Left renal pelvis (tissue), 4 donors: Measurements from ENCODE around the gene ANKRD36. TPM values are rescaled to one million over a fixed set of nuclear protein-coding genes. Genes with fewer than 3 reads are reported as not detected.
"Not testable (repeated sequence)": the region's sequence is repeated elsewhere in the genome, so short reads cannot be mapped to it uniquely, and the experiment has no call there.

Source experiments
- DNase-seq, 4 donors: peaks; one replicate each; pipeline ENCODE4 v3.0.0-alpha.2; 2013; ENCODE audit warnings: low read depth in 4 of 4, low spot score in 3 of 4
- polyA plus RNA-seq, 4 donors: library from polyadenylated mRNA; unstranded; fragments of 120-200 nt; gene quantifications; one replicate each; pipeline ENCODE4 v1.2.1, GENCODE V29; 2013; ENCODE audit not compliant: insufficient read length in 4 of 4

ANKRD36 gene
- polyA plus RNA-seq = 10 to 100 TPM; 17.0 to 22.2 (median 17.1) TPM

DNA sequence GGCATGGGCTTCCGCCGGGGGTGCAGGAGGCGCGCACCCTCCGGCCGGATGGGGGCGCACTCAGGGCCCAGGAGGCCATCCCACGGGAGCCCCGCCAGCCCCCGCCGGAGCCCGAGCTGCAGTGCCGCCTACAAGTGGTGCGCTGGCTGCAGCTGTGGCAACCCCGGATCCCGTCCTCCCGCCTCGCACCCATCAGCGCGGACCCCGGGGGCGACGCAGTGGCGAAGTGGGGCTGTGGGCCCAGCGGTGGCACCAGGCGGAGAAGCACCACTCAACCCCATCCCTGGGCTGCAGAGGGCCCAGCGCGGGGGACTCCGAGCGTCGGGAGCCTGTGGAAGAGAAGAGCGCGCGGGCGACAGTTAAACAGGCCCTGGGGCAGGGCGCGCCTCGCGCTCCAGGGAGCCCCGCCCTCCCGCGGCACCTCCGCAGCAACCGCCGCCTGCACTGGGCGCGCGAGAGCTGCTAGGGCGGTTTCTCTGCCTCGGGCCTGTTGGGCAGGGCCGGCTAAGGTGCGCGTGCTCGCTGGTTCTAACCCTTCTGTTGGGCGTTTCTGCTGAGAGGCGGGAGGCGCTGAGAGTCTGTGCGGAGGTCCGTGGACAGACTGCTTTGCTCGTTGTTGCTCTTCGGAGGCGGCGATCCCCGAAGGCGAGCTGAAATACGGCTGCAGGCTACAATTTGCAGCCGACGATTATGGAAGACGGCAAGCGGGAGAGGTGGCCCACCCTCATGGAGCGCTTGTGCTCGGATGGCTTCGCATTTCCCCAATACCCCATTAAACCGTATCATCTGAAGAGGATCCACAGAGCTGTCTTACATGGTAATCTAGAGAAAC is at the start of gene ANKRD36:
Gene ANKRD36 (plus strand): TSS at position 104 of the 832 bp plus-strand sequence. CDS start 587 bp downstream, at position 691.
- DNase-seq = peak; percentile 57 to 61 (median 60)

- DNase-seq = not testable (repeated sequence)
These were observed 46.9 kb upstream of the ANKRD36 start for GRCh38 chr2:97066030-97066429.

GRCh38 chr2:97067279-97068004 is 45.5 kb upstream of the ANKRD36 start:
- no peak for DNase-seq

DNA sequence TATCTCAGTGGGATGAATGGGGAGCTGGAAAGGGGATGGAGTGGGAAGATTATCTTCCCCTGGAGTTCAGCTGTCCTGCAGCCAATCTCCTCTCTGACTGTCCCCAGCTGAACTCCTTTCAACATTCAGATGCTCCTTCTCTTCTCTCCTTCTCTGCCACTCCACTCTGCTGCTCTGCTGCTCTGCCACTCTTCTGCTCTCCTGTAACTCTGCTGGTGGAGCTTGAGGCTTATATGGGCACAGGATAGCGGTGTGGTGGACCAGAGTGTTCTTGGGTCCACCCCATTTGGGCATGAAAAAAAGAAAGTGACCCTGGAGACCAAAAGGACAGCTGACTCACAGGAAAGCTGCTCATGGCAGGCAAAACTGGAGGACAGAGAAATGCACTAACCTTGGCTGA is 44.9 kb upstream of the ANKRD36 start:
- DNase-seq = no peak

GRCh38 chr2:97068722-97069121 is 44.2 kb upstream of the ANKRD36 start:
- DNase-seq = not testable (repeated sequence)

- DNase-seq = not testable (repeated sequence)
These were observed 42.0 kb upstream of the ANKRD36 start for GRCh38 chr2:97070915-97071314.

- DNase-seq = not testable (repeated sequence)
These were observed 35.7 kb upstream of the ANKRD36 start for GRCh38 chr2:97077213-97077612.

DNA sequence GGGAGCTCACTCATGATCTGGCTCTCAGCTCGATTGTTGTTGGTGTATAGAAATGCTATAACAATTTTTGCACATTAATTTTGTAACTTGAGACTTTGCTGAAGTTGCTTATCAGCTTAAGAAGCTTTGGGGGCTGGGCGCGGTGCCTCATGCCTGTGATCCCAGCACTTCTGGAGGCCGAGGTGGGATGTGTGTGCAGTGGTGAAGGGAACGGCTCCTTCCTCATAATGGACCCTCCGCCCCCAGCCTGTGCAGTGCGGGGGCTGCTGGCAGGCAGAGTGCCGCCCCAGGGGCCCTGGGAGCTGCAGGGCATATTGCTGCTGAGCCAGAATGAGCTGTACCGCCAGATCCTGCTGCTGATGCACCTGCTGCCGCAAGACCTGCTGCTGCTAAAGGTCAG is 32.1 kb upstream of the ANKRD36 start:
- not testable (repeated sequence) for DNase-seq

- DNase-seq = not testable (repeated sequence)
These were observed 30.7 kb upstream of the ANKRD36 start for GRCh38 chr2:97082206-97082605.

DNA sequence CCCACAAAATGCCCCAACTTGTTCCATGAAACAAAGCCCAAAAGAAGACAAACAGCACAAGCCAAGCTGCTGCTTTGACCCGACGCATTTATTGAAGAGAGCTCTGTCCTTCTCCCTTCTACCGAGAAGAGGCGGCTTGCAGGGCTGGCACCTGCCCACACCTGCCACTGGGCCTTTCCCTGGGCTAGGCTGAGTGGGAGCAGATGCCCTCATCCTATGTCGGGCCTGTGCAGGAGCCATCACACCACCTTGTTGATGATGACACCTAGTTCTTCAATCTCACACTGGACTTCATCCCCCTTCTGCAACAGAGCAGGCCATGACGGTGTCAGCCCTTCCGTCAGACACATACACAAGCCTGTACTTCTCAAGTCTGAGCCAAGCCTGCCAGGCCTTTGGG is 29.4 kb upstream of the ANKRD36 start:
- not testable (repeated sequence) for DNase-seq

GRCh38 chr2:97085093-97085492 is 27.9 kb upstream of the ANKRD36 start:
- not testable (repeated sequence) for DNase-seq

- DNase-seq = not testable (repeated sequence)
These were observed 24.2 kb upstream of the ANKRD36 start for GRCh38 chr2:97088706-97089105.

- DNase-seq = not testable (repeated sequence)
These were observed 20.0 kb upstream of the ANKRD36 start for GRCh38 chr2:97092946-97093345.

DNA sequence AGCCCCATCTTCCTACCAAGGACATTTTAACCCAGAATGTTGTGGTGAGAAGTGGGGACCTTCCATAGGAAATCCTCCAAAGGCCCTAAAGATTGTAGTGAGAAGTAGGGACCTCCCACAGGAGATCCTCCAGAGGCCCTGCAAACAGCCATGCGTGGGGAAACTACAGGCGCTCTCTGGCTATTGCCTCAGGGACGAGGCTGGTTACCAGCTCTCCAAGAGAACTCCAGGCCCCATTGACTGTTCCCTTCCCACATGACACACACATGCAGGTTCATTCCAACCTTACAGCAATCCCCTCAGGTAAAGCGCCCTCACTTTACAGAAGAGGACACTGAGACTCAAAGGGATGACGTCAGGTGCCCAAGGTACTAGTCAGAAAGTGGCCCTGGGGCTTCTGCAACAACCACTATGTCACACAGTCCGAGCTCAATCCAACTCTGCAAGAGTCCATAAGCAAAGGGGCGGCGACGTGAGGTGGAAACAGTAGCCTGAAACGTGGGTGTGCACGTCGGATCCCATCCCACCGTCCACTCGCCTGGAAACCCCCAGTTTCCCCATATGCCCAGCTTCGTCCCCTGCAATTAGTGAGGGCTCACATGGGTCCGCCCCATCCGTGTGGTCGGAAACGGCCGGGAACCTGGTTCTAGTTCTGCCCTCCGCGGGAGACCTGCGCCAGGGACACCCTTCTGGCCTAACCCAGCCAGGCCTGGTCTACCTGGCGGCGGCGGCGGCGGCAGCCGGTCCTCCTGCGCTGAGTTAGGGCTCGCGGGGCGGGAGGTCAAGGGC is 18.8 kb upstream of the ANKRD36 start:
- DNase-seq = not testable (repeated sequence)

DNA sequence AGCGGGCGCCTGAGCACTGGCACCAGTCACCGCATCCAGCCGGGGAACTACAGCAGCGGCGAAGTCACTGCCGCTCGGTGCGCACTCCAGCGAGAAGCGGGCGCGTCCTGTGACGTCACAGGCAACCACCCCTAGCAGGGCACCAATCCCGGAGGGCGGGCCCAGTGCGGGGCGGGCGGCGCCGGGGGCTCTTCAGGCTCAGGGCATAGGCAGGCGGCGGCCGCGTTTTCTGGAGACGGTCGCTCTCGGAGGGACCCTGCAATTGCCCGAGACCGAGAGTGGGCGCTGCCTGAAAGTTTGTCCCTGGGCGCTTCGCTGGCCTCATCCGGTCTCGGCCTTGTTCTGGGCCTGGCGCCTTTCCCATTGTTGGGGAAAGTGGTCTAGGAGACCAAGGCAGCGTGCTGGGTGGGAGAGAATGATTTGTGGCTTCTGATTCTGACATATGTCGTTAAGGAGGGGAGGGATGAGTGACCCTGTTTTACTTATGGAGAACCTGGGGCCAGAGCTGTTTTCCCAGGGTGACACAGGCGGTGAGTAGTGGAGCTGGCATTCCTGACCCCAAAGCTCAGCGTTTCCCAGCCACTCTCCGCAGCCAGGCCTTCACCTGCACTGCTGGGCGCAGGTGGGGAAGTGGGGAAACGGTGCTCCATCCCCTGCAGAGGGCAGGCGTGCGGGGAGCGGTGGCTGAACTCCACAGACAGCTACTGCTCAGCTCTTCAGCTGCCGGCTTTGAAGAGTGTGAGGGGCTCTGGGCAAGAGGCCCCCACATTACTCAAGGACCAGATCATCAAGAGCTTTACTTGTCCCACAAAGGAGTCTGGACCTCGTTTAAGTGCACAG is 18.0 kb upstream of the ANKRD36 start, which contains the start of gene FAHD2B:
Gene FAHD2B (minus strand): TSS at position 111 of the 840 bp plus-strand sequence. CDS start 3,176 bp downstream, outside the sequence.
- peak; percentile 36 to 53 (median 50) for DNase-seq

GRCh38 chr2:97095661-97096060 is 17.3 kb upstream of the ANKRD36 start:
- no peak for DNase-seq

DNA sequence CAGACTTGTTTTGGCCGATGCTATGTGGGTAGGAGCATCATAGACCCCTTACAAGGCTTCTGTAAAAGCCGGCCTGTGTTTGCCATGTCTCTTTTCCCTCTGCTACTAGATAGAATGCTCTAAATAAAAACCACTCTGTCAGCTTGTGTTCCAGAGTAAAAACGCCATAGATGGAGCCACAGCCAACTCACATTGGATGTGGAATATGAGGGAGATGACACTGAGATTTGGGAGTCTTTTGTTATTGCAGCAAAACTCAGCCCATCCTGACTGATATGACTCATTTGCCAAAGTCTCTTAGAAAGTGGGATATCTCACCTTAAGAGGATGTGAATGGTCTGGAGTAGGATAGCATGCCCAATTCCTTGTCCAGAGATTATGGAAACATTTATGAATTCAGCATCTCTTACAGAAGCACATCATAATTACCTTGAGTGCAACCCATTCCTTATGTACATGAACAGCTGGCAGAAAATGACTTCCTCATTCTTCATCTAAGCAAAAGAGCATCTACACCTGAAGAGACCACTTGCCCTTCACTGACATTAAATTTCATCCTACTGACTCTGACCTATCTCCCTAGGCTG is 14.1 kb upstream of the ANKRD36 start:
- DNase-seq = not testable (repeated sequence)

- DNase-seq = not testable (repeated sequence)
These were observed 6.1 kb upstream of the ANKRD36 start for GRCh38 chr2:97106878-97107277.

- DNase-seq = not testable (repeated sequence)
These were observed 1.7 kb upstream of the ANKRD36 start for GRCh38 chr2:97111246-97111645.
